Ishikawa (cell line): ENCODE data around the gene HELZ.

Experiments
- CEBPB ChIP-seq: IDR thresholded peaks from 2 replicates; pipeline ENCODE4 v1.6.1; 2012
- CREB1 ChIP-seq: IDR thresholded peaks from 2 replicates; pipeline ENCODE4 v1.6.1; 2012; ENCODE audit warnings: low read depth
- EGR1 ChIP-seq: IDR thresholded peaks from 2 replicates; pipeline ENCODE4 v1.6.1; 2012
- EP300 ChIP-seq: IDR thresholded peaks from 2 replicates; pipeline ENCODE4 v1.6.1; 2012; ENCODE audit warnings: borderline replicate concordance
- FOXM1 ChIP-seq: IDR thresholded peaks from 2 replicates; pipeline ENCODE4 v1.6.1; 2012; ENCODE audit warnings: low read depth, borderline replicate concordance
- NFIC ChIP-seq: IDR thresholded peaks from 2 replicates; pipeline ENCODE4 v1.6.1; 2012
- RAD21 ChIP-seq: IDR thresholded peaks from 2 replicates; pipeline ENCODE4 v1.6.1; 2012; ENCODE audit warnings: low read depth
- TAF1 ChIP-seq: IDR thresholded peaks from 2 replicates; pipeline ENCODE4 v1.6.1; 2012; ENCODE audit warnings: low read depth, mild to moderate bottlenecking
- YY1 ChIP-seq: IDR thresholded peaks from 2 replicates; pipeline ENCODE4 v1.6.1; 2012; ENCODE audit warnings: low read depth
- ZBTB7A ChIP-seq: IDR thresholded peaks from 2 replicates; pipeline ENCODE4 v1.6.1; 2012; ENCODE audit warnings: low read depth
- TF ChIP-seq, protein P1 (sequence below): IDR thresholded peaks from 2 replicates; pipeline ENCODE4 v1.6.1; 2012
- TF ChIP-seq, protein P2 (sequence below): IDR thresholded peaks from 2 replicates; pipeline ENCODE4 v1.6.1; 2012; ENCODE audit warnings: low read depth, mild to moderate bottlenecking
- TF ChIP-seq, protein P3 (sequence below): IDR thresholded peaks from 2 replicates; pipeline ENCODE4 v1.6.1; 2012

DNA sequence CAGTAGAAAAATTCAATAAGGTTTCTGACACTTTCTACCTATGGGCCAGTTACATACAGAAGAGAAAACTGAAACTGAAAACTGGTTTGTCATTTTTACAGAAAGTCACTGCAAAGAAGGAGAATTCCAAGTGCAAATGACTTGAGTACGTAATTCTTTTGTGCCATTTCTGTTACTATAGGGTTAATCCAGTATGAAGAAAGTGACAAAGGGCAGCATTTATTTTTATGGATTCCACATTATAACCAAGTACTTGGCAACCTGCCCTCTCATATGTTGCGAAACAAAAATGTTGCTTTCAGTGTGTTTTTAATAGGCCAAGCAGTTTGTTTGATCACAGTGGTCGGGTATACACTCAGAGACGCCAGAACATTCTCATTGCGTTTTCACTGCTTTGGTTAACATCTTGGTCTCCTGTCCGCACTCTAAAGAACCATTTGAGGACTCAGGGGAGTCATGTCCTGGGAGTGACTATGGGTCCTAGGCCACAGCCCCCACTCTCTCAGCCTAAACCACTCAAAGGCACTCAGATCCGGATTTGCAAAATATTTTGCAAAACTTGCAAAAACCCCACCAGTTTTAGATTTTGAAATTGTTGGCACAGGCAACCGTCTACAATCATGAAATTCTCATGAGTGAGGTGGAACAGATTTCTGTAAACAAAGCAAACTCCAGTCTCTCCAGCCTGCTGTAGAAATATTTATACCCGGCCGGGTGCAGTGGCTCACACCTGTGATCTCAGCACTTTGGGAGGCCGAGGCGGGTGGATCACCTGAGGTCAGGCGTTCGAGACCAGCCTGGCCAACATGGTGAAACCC lies 15.4 kb upstream of the HELZ start:
- TF ChIP-seq CREB1: no peak
- no peak for TF ChIP-seq FOXM1
- TF ChIP-seq, protein P1, sequence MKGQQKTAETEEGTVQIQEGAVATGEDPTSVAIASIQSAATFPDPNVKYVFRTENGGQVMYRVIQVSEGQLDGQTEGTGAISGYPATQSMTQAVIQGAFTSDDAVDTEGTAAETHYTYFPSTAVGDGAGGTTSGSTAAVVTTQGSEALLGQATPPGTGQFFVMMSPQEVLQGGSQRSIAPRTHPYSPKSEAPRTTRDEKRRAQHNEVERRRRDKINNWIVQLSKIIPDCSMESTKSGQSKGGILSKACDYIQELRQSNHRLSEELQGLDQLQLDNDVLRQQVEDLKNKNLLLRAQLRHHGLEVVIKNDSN: no peak
- TF ChIP-seq RAD21: no peak
- TF ChIP-seq, protein P2, sequence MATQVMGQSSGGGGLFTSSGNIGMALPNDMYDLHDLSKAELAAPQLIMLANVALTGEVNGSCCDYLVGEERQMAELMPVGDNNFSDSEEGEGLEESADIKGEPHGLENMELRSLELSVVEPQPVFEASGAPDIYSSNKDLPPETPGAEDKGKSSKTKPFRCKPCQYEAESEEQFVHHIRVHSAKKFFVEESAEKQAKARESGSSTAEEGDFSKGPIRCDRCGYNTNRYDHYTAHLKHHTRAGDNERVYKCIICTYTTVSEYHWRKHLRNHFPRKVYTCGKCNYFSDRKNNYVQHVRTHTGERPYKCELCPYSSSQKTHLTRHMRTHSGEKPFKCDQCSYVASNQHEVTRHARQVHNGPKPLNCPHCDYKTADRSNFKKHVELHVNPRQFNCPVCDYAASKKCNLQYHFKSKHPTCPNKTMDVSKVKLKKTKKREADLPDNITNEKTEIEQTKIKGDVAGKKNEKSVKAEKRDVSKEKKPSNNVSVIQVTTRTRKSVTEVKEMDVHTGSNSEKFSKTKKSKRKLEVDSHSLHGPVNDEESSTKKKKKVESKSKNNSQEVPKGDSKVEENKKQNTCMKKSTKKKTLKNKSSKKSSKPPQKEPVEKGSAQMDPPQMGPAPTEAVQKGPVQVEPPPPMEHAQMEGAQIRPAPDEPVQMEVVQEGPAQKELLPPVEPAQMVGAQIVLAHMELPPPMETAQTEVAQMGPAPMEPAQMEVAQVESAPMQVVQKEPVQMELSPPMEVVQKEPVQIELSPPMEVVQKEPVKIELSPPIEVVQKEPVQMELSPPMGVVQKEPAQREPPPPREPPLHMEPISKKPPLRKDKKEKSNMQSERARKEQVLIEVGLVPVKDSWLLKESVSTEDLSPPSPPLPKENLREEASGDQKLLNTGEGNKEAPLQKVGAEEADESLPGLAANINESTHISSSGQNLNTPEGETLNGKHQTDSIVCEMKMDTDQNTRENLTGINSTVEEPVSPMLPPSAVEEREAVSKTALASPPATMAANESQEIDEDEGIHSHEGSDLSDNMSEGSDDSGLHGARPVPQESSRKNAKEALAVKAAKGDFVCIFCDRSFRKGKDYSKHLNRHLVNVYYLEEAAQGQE: no peak
- TF ChIP-seq YY1: no peak
- TF ChIP-seq TAF1: no peak
- TF ChIP-seq EGR1: no peak
- TF ChIP-seq, protein P3, sequence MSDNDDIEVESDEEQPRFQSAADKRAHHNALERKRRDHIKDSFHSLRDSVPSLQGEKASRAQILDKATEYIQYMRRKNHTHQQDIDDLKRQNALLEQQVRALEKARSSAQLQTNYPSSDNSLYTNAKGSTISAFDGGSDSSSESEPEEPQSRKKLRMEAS: no peak
- TF ChIP-seq CEBPB: peak; percentile 72
- TF ChIP-seq ZBTB7A: no peak
- TF ChIP-seq NFIC: no peak
- no peak for TF ChIP-seq EP300
